Neural cell (in vitro differentiated cells): ENCODE data around the gene ABHD17C.

Experiments
- EP300 ChIP-seq: fragments of 450-650 bp; conservative IDR thresholded peaks from 2 replicates; pipeline ENCODE4 v1.6.1; 2014; ENCODE audit warnings: antibody characterized with exemption, mild to moderate bottlenecking, moderate library complexity; ENCODE audit not compliant: poor library complexity, severe bottlenecking
- EZH2 ChIP-seq: fragments of 200-600, 300-800 bp; shearing (Covaris generic), sonication (generic); IDR thresholded peaks from 2 replicates; pipeline ENCODE4 v1.6.1; 2014; ENCODE audit warnings: antibody characterized with exemption, low read length, borderline replicate concordance, mild to moderate bottlenecking; ENCODE audit not compliant: insufficient read depth, poor library complexity, severe bottlenecking
- TF ChIP-seq, protein P1 (sequence below): fragments of 450-650 bp; IDR thresholded peaks from 2 replicates; pipeline ENCODE4 v1.5.1; 2014; ENCODE audit warnings: antibody characterized with exemption, mild to moderate bottlenecking, moderate library complexity; ENCODE audit not compliant: poor library complexity, severe bottlenecking

DNA sequence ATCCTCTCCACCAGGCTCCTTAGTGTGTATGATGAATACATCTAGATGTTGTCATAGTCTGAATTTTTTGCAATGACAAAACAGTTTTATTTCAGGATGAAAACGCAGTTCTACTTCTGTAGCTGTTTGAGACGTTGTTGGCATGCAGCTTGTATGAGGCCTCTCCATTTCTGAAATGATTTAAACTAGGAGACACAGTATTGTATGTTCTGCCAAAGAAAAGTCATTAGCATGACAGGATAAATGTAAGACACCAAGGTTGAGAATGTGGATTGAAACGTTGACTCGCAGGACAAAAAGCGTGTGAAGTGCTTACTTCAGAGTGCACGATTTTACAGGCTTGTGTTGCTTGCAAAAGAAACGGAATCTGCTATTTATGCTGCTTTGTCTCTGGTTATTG is 35.3 kb downstream of the ABHD17C start:
- TF ChIP-seq, protein P1, sequence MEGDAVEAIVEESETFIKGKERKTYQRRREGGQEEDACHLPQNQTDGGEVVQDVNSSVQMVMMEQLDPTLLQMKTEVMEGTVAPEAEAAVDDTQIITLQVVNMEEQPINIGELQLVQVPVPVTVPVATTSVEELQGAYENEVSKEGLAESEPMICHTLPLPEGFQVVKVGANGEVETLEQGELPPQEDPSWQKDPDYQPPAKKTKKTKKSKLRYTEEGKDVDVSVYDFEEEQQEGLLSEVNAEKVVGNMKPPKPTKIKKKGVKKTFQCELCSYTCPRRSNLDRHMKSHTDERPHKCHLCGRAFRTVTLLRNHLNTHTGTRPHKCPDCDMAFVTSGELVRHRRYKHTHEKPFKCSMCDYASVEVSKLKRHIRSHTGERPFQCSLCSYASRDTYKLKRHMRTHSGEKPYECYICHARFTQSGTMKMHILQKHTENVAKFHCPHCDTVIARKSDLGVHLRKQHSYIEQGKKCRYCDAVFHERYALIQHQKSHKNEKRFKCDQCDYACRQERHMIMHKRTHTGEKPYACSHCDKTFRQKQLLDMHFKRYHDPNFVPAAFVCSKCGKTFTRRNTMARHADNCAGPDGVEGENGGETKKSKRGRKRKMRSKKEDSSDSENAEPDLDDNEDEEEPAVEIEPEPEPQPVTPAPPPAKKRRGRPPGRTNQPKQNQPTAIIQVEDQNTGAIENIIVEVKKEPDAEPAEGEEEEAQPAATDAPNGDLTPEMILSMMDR = no peak
- TF ChIP-seq EZH2 (no peak), EP300 (peak; percentile 86)
